Measurements from ENCODE around the gene OTUD7B.

Gene OTUD7B

GRCh38 chr1:149927563-149928400 is 82.7 kb downstream of the OTUD7B start, which contains the start of gene SF3B4:
Gene SF3B4, minus strand, starts transcription at chr1:149927803. Its CDS starts 44 bp downstream, at chr1:149927759.
- no peak for TF ChIP-seq CTCF (IDR thresholded peaks at IDR 0.05; ENCODE audit: extremely low read depth, missing control alignments)
- DNase-seq (ENCODE audit: low spot score): peak; percentile 91

GRCh38 chr1:149927056-149927562 is 83.4 kb downstream of the OTUD7B start:
- no peak for DNase-seq (ENCODE audit: low spot score)
- TF ChIP-seq CTCF (IDR thresholded peaks at IDR 0.05; ENCODE audit: extremely low read depth, missing control alignments): no peak

GRCh38 chr1:149926296-149926695 is 84.2 kb downstream of the OTUD7B start:
- no peak for TF ChIP-seq CTCF (IDR thresholded peaks at IDR 0.05; ENCODE audit: extremely low read depth, missing control alignments)
- no peak for DNase-seq (ENCODE audit: low spot score)

GRCh38 chr1:149925751-149926150 is 84.8 kb downstream of the OTUD7B start:
- no peak for TF ChIP-seq CTCF (IDR thresholded peaks at IDR 0.05; ENCODE audit: extremely low read depth, missing control alignments)
- DNase-seq (ENCODE audit: low spot score): no peak

GRCh38 chr1:149925345-149925744 is 85.2 kb downstream of the OTUD7B start:
- no peak for DNase-seq (ENCODE audit: low spot score)
- TF ChIP-seq CTCF (IDR thresholded peaks at IDR 0.05; ENCODE audit: extremely low read depth, missing control alignments): no peak

- DNase-seq (ENCODE audit: low spot score): no peak
- TF ChIP-seq CTCF (IDR thresholded peaks at IDR 0.05; ENCODE audit: extremely low read depth, missing control alignments): no peak
Observed at GRCh38 chr1:149923626-149924025, 86.9 kb downstream of the OTUD7B start.

- peak; percentile 52 for DNase-seq (ENCODE audit: low spot score)
- TF ChIP-seq CTCF (IDR thresholded peaks at IDR 0.05; ENCODE audit: extremely low read depth, missing control alignments): no peak
Observed at GRCh38 chr1:149917571-149918144, 92.9 kb downstream of the OTUD7B start, which contains the start of gene SV2A. Gene SV2A, minus strand, starts transcription at chr1:149917844. Its CDS starts 4,004 bp downstream, at chr1:149913840.
